ENCODE measurements around the gene PKNOX2.

PKNOX2 gene

DNA sequence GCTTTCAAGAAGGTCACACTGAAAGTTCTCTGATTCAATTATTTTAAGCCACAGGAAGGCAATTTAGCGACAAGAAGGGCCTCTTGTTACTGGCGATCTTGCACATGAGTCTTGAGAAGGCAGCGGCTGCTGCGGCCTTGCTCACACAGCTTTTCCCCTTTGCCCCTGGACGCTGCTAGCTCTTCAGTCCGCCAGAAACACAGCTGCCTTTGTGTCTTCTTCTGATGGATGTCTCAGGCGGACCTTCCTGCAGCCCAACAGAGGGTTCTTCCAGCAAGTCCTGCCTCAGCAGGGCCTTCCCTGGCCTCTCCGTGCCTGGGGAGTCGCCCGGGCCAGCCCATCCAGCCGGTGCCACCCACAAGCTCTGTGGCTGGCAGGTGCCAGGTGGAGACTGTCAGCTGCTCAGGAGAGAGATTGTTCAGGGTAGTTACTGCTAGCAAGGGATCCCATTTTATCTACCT is 59.4 kb downstream of the PKNOX2 start:
- Mint-ChIP-seq H3K36me3 (ENCODE audit: insufficient read depth) (no peaks in the 10 kb centered on the region), H3K27ac (ENCODE audit: low read depth) (no peak overlapping the region)

DNA sequence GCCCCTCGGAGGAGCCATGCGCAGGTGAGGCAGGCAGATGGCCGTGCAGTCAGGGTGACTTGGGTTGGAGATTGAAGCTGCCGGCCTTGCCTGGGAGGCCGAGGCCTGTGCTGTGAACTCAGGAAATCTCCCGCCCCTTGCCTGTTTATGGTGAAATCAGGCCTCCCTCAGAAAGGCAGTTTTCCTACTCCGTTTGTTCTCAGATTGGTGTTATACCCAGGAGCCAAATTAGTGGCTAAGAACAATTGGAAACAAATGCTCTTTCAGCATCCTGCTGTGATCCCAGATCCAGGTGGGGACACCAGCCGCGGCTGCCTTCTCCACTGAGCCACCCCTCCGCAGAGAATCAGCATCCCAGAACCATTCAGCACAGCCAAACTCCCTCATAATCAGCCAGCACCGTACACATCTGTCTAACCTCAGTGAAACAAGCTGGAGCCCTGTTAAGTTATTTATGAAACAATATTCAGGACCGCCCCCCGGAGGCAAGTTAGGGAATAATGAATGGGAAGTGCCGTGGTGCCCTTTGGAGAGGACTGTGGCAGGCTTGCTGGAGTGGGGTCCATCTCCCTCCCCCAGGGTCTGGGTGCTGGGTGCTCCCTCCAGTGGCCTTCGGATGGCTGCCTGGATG is 60.0 kb downstream of the PKNOX2 start:
- Mint-ChIP-seq H3K27ac (ENCODE audit: low read depth) (no peak overlapping the region), H3K36me3 (ENCODE audit: insufficient read depth) (no peaks in the 10 kb centered on the region), H3K9me3 (no peaks in the 10 kb centered on the region), H3K4me1 (no peaks in the 10 kb centered on the region), H3K4me3 (no peak overlapping the region), H3K27me3 (peaks cover 47% of the 10 kb centered on the region)
- ATAC-seq (replicated peaks; ENCODE audit: extremely low read depth, poor library complexity, severe bottlenecking) = no peak
- DNase-seq (ENCODE audit: low spot score in 2 of 2) = no peak

More for the DNA sequence above, 59.4 kb downstream of the PKNOX2 start:
- peaks cover 41% of the 10 kb centered on the region for H3K27me3 Mint-ChIP-seq
- DNase-seq (ENCODE audit: low spot score in 2 of 2) (no peak), ATAC-seq (replicated peaks; ENCODE audit: extremely low read depth, poor library complexity, severe bottlenecking) (no peak)
- no peaks in the 10 kb centered on the region for H3K4me1 Mint-ChIP-seq
- H3K4me3 Mint-ChIP-seq = no peak overlapping the region
- H3K9me3 Mint-ChIP-seq = no peaks in the 10 kb centered on the region

DNA sequence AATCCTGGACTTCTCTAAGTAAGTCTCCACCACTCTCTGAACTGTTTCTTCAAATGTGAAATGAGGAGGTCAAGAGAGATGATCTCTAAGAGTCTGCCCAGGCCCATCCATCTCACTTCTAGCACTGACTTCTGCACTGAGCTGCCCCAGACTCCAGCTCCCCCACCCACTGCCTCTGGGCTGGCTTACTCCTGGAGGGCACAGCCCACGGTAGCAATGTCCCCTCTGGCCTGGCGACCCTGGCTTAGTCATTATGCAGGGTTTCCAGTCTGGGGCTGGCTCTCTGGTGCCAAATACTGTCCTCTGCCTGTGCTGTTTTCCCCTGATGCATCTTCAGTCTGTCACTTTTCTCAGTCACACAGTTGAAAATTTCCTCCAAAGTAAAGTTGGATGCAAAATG is 60.9 kb downstream of the PKNOX2 start:
- no peak overlapping the region for H3K4me3 Mint-ChIP-seq
- ATAC-seq (replicated peaks; ENCODE audit: extremely low read depth, poor library complexity, severe bottlenecking) (no peak), DNase-seq (ENCODE audit: low spot score in 2 of 2) (no peak)
- H3K9me3 Mint-ChIP-seq = no peaks in the 10 kb centered on the region
- H3K27me3 Mint-ChIP-seq = peaks cover 43% of the 10 kb centered on the region
- no peak overlapping the region for H3K27ac Mint-ChIP-seq (ENCODE audit: low read depth)
- no peaks in the 10 kb centered on the region for H3K36me3 Mint-ChIP-seq (ENCODE audit: insufficient read depth)
- H3K4me1 Mint-ChIP-seq = no peaks in the 10 kb centered on the region

DNA sequence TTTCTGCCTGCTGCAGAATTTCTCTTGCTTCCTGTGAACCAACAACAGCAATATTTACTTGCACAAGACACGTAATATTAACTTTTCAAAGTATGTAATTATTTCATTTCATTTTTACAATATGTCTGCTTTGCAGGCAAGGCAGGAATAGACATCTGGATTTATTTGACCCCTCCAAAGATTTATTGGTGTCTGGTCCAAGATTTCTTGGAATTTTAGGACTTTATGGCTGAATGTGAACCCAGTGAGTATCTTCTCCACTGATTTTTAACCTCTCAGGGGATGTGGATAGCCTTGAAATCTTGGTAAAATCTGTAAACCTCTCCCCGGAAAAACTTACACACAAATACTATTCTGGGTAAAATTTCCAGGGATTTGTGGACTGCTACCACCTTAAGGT is 61.5 kb downstream of the PKNOX2 start:
- DNase-seq (ENCODE audit: low spot score in 2 of 2) = no peak
- no peaks in the 10 kb centered on the region for H3K4me1 Mint-ChIP-seq
- no peak overlapping the region for H3K4me3 Mint-ChIP-seq
- no peak overlapping the region for H3K27ac Mint-ChIP-seq (ENCODE audit: low read depth)
- ATAC-seq (replicated peaks; ENCODE audit: extremely low read depth, poor library complexity, severe bottlenecking) = no peak
- no peaks in the 10 kb centered on the region for H3K9me3 Mint-ChIP-seq
- H3K36me3 Mint-ChIP-seq (ENCODE audit: insufficient read depth) = no peaks in the 10 kb centered on the region
- peaks cover 40% of the 10 kb centered on the region for H3K27me3 Mint-ChIP-seq

DNA sequence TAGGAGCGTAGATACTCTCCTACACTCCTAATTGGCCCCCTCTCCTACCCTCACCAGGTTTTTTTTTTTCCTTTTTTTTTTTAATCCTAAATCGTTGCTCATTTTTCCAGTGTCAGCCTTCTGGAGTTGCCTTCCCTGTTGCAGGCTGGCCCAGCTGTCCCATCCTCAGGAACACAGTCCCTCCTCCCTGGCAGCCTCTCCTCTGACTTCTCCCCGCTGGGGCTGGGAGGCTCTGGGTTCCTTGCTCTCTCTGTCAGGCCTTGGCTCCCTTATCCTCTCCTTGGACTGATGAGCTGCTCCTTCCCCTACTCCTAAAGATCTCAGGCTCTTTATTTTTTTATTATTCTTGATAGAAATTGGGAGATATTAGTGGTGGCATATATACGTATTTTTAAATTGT is 62.2 kb downstream of the PKNOX2 start:
- H3K27me3 Mint-ChIP-seq = peaks cover 40% of the 10 kb centered on the region

DNA sequence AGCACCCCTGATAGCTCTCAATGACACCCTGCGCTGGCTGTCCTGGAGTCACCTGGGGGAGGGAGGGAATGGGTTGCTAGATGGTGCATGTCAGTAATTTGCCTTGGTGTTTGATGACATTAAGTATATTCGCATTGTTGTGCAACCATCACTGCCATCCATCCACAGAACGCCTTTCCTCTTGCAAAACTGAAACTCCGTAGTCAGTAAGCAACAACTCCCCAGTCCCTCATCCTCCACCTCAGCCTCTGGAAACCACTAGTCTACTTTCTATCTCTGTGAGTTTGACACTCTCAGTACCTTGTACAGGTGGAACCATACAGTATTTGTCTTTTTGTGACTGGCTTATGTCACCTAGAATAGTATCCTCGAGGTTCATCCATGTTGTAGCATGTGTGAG is 62.6 kb downstream of the PKNOX2 start:
- no peak overlapping the region for H3K4me3 Mint-ChIP-seq
- no peaks in the 10 kb centered on the region for H3K36me3 Mint-ChIP-seq (ENCODE audit: insufficient read depth)

More for the DNA sequence above, 62.2 kb downstream of the PKNOX2 start:
- H3K4me3 Mint-ChIP-seq = no peak overlapping the region
- no peaks in the 10 kb centered on the region for H3K4me1 Mint-ChIP-seq
- DNase-seq (ENCODE audit: low spot score in 2 of 2) (no peak), ATAC-seq (replicated peaks; ENCODE audit: extremely low read depth, poor library complexity, severe bottlenecking) (no peak)
- H3K27ac Mint-ChIP-seq (ENCODE audit: low read depth) = no peak overlapping the region
- H3K36me3 Mint-ChIP-seq (ENCODE audit: insufficient read depth) = no peaks in the 10 kb centered on the region
- H3K9me3 Mint-ChIP-seq = no peaks in the 10 kb centered on the region

DNA sequence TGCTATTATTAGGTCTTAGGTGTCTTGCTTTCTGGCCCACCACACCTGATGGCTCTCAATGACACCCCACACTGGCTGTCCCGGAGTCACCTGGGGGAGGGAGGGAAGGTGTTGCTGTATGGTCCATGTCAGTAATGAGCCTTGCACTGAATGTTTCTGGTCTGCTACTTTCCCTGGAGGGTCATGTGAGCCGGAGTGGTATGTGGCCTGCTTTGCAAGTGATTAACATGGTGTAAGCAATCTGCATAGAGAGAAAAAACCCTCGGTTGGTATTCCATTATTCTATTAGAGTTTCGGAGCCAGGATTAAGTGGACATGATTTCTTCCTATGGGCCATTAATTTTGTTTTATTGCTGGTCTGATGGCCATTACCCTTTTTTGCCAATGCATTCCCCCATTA is 63.9 kb downstream of the PKNOX2 start:
- no peak for ATAC-seq (replicated peaks; ENCODE audit: extremely low read depth, poor library complexity, severe bottlenecking)
- no peak for DNase-seq (ENCODE audit: low spot score in 2 of 2)
- Mint-ChIP-seq H3K4me1 (no peaks in the 10 kb centered on the region), H3K36me3 (ENCODE audit: insufficient read depth) (no peaks in the 10 kb centered on the region), H3K27ac (ENCODE audit: low read depth) (no peak overlapping the region), H3K27me3 (peaks cover 41% of the 10 kb centered on the region), H3K9me3 (no peaks in the 10 kb centered on the region), H3K4me3 (no peak overlapping the region)

More for the DNA sequence above, 62.6 kb downstream of the PKNOX2 start:
- Mint-ChIP-seq H3K27ac (ENCODE audit: low read depth) (no peak overlapping the region), H3K27me3 (peaks cover 40% of the 10 kb centered on the region), H3K9me3 (no peaks in the 10 kb centered on the region), H3K4me1 (no peaks in the 10 kb centered on the region)
- DNase-seq (ENCODE audit: low spot score in 2 of 2) (no peak), ATAC-seq (replicated peaks; ENCODE audit: extremely low read depth, poor library complexity, severe bottlenecking) (no peak)

DNA sequence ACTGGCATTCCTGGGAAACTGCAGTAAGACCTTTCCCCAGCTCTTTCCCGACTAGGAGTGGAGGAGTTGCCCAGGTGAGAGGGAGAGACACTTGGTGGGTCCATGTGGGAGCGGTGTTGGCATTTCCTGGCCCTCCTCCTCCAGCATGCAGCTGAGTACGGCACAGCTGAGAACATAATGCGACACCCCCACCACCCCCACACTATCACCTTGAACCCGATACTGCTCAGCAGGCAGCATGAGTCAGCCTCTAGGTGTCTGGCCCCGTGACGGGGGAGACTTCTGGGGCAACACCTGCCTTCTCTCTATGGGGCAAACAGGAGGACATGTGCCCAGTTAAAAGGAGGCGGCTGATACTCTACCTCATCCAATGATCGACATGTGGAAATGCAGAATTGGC is 64.4 kb downstream of the PKNOX2 start:
- Mint-ChIP-seq H3K4me1 (no peaks in the 10 kb centered on the region), H3K27ac (ENCODE audit: low read depth) (no peak overlapping the region), H3K27me3 (peaks cover 46% of the 10 kb centered on the region), H3K9me3 (no peaks in the 10 kb centered on the region), H3K4me3 (no peak overlapping the region), H3K36me3 (ENCODE audit: insufficient read depth) (no peaks in the 10 kb centered on the region)
- DNase-seq (ENCODE audit: low spot score in 2 of 2) (no peak), ATAC-seq (replicated peaks; ENCODE audit: extremely low read depth, poor library complexity, severe bottlenecking) (no peak)

DNA sequence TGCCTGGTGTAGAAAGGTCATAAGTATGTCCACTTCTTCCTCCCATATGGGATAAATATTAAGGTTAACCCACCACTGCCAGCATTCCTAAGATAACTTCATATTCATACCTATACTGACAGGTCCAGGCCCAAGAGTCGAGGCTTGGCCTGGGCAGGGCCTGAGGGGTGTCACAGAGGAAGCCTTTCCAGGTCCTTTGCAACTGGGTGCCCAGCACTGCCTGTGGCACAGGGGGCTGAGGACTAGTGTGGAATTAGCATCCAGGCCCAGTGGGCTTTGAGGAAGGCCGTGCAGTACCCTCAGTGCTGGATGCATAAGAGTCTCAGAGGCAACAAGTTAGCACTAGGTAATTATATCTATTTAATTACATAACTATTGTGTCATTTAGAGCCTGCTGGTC is 65.4 kb downstream of the PKNOX2 start:
- Mint-ChIP-seq H3K9me3 (no peaks in the 10 kb centered on the region), H3K4me1 (no peaks in the 10 kb centered on the region), H3K27me3 (peaks cover 56% of the 10 kb centered on the region), H3K27ac (ENCODE audit: low read depth) (no peak overlapping the region), H3K4me3 (no peak overlapping the region), H3K36me3 (ENCODE audit: insufficient read depth) (no peaks in the 10 kb centered on the region)
- ATAC-seq (replicated peaks; ENCODE audit: extremely low read depth, poor library complexity, severe bottlenecking) = no peak
- DNase-seq (ENCODE audit: low spot score in 2 of 2) = no peak

DNA sequence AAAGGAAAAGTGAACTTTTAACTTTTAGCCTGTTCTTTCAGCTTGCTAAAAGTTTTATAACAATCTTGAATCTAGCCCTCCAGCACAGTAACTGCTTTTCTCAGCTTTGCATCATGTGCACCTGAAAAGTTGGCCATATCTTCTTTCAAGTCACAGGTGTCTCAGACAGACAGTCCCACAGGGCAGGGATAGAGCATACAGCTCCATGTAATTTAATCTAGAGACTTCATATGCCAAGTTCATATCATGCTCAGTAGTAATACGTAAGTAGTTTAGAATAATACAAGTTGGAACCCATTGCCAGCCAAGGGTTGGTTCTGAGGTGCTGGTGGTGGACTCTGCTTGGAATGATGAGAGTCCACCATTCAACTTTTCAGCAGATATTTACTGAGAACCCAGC is 68.6 kb downstream of the PKNOX2 start:
- H3K9me3 Mint-ChIP-seq = no peaks in the 10 kb centered on the region
- ATAC-seq (replicated peaks; ENCODE audit: extremely low read depth, poor library complexity, severe bottlenecking) = no peak
- no peaks in the 10 kb centered on the region for H3K4me1 Mint-ChIP-seq
- no peak overlapping the region for H3K4me3 Mint-ChIP-seq
- no peak overlapping the region for H3K27ac Mint-ChIP-seq (ENCODE audit: low read depth)
- H3K27me3 Mint-ChIP-seq = peaks cover 55% of the 10 kb centered on the region
- peaks cover 2% of the 10 kb centered on the region for H3K36me3 Mint-ChIP-seq (ENCODE audit: insufficient read depth)
- DNase-seq (ENCODE audit: low spot score in 2 of 2) = no peak

DNA sequence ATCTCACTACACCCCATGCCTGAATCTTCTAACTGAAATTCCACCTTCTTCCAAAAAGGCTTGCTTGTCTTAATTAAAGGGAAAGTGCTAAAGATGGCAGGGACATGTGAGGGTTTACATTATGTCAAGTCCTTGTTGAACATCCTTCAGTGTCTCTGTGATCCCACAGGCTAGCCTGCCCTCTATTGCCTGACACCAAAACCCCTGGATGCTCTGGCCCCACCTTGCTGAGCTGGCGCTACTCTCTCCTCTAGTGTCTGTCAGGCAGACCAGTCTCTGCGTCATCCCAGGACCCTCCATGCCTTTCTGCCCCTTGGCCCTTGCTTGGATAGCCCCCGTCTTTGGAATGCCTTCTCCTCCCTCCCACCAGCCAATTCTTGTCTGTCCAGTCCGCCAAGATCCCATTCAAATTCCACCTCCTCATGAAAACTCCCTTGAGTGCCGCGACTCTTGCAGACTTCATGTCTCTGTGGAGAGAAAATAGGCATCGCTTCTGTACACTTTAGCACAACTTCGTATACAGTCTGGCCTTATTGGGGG is 69.3 kb downstream of the PKNOX2 start:
- ATAC-seq (replicated peaks; ENCODE audit: extremely low read depth, poor library complexity, severe bottlenecking) (no peak), DNase-seq (ENCODE audit: low spot score in 2 of 2) (no peak)
- Mint-ChIP-seq H3K4me1 (no peaks in the 10 kb centered on the region), H3K27me3 (peaks cover 48% of the 10 kb centered on the region), H3K27ac (ENCODE audit: low read depth) (no peak overlapping the region), H3K9me3 (no peaks in the 10 kb centered on the region), H3K36me3 (ENCODE audit: insufficient read depth) (peaks cover 2% of the 10 kb centered on the region), H3K4me3 (no peak overlapping the region)

DNA sequence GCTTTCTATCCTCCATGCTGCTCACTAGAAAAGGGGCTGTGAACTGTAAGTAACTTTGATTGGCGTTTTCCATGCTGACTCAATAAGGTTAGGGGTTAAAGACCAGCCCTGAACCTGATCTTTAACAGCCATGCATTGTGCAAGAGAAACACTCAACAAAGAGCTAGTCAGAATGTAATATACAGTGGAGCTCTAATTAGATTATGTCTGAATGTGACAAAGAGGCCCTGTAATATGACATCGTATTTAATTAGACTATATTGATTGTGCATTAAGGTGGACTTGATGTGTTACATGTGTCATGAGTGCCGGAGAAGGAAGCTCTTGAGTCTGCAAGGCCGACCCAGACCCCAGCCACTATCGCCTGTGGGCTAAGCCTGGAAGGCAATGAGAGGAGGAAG is 70.5 kb downstream of the PKNOX2 start:
- ATAC-seq (replicated peaks; ENCODE audit: extremely low read depth, poor library complexity, severe bottlenecking) (no peak), DNase-seq (ENCODE audit: low spot score in 2 of 2) (no peak)
- no peak overlapping the region for H3K4me3 Mint-ChIP-seq
- peaks cover 47% of the 10 kb centered on the region for H3K27me3 Mint-ChIP-seq
- H3K27ac Mint-ChIP-seq (ENCODE audit: low read depth) = no peak overlapping the region
- no peaks in the 10 kb centered on the region for H3K9me3 Mint-ChIP-seq
- H3K4me1 Mint-ChIP-seq = no peaks in the 10 kb centered on the region
- peaks cover 2% of the 10 kb centered on the region for H3K36me3 Mint-ChIP-seq (ENCODE audit: insufficient read depth)

DNA sequence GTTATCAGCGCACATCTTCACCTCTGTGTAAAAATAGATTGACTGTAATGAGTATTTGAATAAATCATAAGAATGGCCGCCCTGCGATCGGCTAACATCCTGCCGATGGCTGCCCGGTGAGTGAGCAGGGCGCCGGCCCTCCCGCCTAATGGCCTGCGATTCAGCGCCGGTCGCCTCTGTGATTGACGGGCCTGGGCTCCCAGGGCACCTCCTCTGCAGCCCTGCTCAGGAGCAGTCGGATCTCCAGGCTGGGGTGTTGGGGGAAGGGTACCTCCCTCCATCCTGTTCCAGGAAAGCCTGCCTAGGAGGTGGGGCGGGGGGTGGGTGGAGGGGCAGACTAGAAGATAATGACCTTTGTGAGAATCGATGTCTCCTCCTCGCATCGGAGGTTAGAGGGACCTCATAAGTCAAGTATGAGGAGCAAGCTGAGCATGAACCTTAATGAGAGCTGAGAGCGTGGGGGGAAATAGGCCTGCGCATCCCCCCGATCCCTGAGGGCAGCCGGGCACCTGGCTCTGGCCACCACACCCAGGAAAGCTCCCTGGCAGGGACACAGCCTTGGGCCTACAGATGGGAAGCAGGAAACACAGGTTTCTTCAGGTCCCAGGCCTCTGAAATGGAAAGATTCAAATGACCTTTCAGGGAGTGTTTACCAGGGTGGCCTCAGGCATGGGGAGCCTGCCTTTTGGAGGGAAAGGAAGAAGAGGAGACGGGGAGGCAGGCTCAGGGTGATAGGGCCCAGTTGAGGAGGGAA is 71.7 kb downstream of the PKNOX2 start:
- H3K4me1 Mint-ChIP-seq = no peaks in the 10 kb centered on the region
- no peaks in the 10 kb centered on the region for H3K9me3 Mint-ChIP-seq
- DNase-seq (ENCODE audit: low spot score in 2 of 2) (no peak), ATAC-seq (replicated peaks; ENCODE audit: extremely low read depth, poor library complexity, severe bottlenecking) (no peak)
- peaks cover 2% of the 10 kb centered on the region for H3K36me3 Mint-ChIP-seq (ENCODE audit: insufficient read depth)
- H3K27me3 Mint-ChIP-seq = peaks cover 58% of the 10 kb centered on the region
- no peak overlapping the region for H3K27ac Mint-ChIP-seq (ENCODE audit: low read depth)
- H3K4me3 Mint-ChIP-seq = no peak overlapping the region
